Measurements from ENCODE around the gene NOX4.
"Not testable (repeated sequence)": the region's sequence is repeated elsewhere in the genome, so short reads cannot be mapped to it uniquely, and the experiment has no call there.

NOX4 gene

GRCh38 chr11:89293965-89294679 is 197.1 kb downstream of the NOX4 start:
- DNase-seq: no peak

- DNase-seq: not testable (repeated sequence)
Observed at GRCh38 chr11:89288004-89288403, 203.2 kb downstream of the NOX4 start.

GRCh38 chr11:89286601-89287000 is 204.6 kb downstream of the NOX4 start:
- DNase-seq: not testable (repeated sequence)

- DNase-seq: not testable (repeated sequence)
Observed at GRCh38 chr11:89281032-89281677, 210.0 kb downstream of the NOX4 start.

- no peak for DNase-seq
Observed at GRCh38 chr11:89279176-89279575, 212.0 kb downstream of the NOX4 start.

- DNase-seq: no peak
Observed at GRCh38 chr11:89275966-89276365, 215.2 kb downstream of the NOX4 start.
